COLO668 (cell line): ENCODE results near the gene PRKG1.

Experiments used
- DNase-seq: peaks from one replicate; lab custom pipeline; 2025; ENCODE audit not compliant: unreplicated experiment; lab: John Stamatoyannopoulos, UW

The PRKG1 gene

GRCh38 chr10:52082307-52082706 lies 1008.0 kb downstream of the PRKG1 start:
- no peak for DNase-seq

GRCh38 chr10:52083422-52083821 lies 1009.1 kb downstream of the PRKG1 start:
- DNase-seq = no peak

GRCh38 chr10:52092390-52092789 lies 1018.1 kb downstream of the PRKG1 start:
- DNase-seq = no peak

GRCh38 chr10:52098130-52098529 lies 1023.8 kb downstream of the PRKG1 start:
- no peak for DNase-seq

GRCh38 chr10:52099026-52099600 lies 1024.8 kb downstream of the PRKG1 start:
- no peak for DNase-seq

- DNase-seq = no peak
Measured at GRCh38 chr10:52100011-52100547, 1025.8 kb downstream of the PRKG1 start.

- no peak for DNase-seq
Measured at GRCh38 chr10:52105301-52105700, 1031.0 kb downstream of the PRKG1 start.

GRCh38 chr10:52106011-52106410 lies 1031.7 kb downstream of the PRKG1 start:
- DNase-seq = no peak

- no peak for DNase-seq
Measured at GRCh38 chr10:52106899-52107298, 1032.6 kb downstream of the PRKG1 start.

- DNase-seq = no peak
Measured at GRCh38 chr10:52108236-52108635, 1033.9 kb downstream of the PRKG1 start.

GRCh38 chr10:52110576-52110975 lies 1036.3 kb downstream of the PRKG1 start:
- no peak for DNase-seq

GRCh38 chr10:52111101-52111891 lies 1037.0 kb downstream of the PRKG1 start:
- DNase-seq = no peak

GRCh38 chr10:52115823-52116222 lies 1041.5 kb downstream of the PRKG1 start:
- DNase-seq = no peak

GRCh38 chr10:52119507-52119906 lies 1045.2 kb downstream of the PRKG1 start:
- DNase-seq = no peak

- DNase-seq = no peak
Measured at GRCh38 chr10:52121688-52122087, 1047.4 kb downstream of the PRKG1 start.

GRCh38 chr10:52128056-52128683 lies 1053.9 kb downstream of the PRKG1 start:
- DNase-seq = no peak

- DNase-seq = no peak
Measured at GRCh38 chr10:52129410-52130178, 1055.3 kb downstream of the PRKG1 start.

GRCh38 chr10:52135101-52135500 lies 1060.8 kb downstream of the PRKG1 start:
- no peak for DNase-seq

- no peak for DNase-seq
Measured at GRCh38 chr10:52136921-52137320, 1062.6 kb downstream of the PRKG1 start.

GRCh38 chr10:52143338-52143737 lies 1069.1 kb downstream of the PRKG1 start:
- no peak for DNase-seq

GRCh38 chr10:52145636-52146035 lies 1071.3 kb downstream of the PRKG1 start:
- DNase-seq = no peak
